Measurements from ENCODE around the gene TP53TG5. TPM values are rescaled to one million over a fixed set of nuclear protein-coding genes. Genes with fewer than 3 reads are reported as not detected.

The TP53TG5 gene
- total RNA-seq, 1 experiment from 2014 or later = 0.69 TPM

GRCh38 chr20:45395114-45395415, 16.9 kb upstream of the TP53TG5 start:
- BruUV-seq (replicated peaks) = no TSS peak
- peaks cover 5% of the 10 kb centered on the region for H3K4me1 ChIP-seq (ENCODE audit: insufficient read depth, low read length, poor library complexity, severe bottlenecking)
- H3K36me3 ChIP-seq (ENCODE audit: insufficient read depth, low read length, poor library complexity, severe bottlenecking) = no peaks in the 10 kb centered on the region
- no peaks in the 10 kb centered on the region for H3K27me3 ChIP-seq (replicated peaks; ENCODE audit: insufficient read depth, low read depth, low read length, poor library complexity)
- no peaks in the 10 kb centered on the region for H3K9me3 ChIP-seq (ENCODE audit: low read depth, low read length, poor library complexity, severe bottlenecking)
- no peak overlapping the region for H3K27ac ChIP-seq (ENCODE audit: low read depth, low read length, poor library complexity, severe bottlenecking)
- ChIA-PET POLR2A (ENCODE audit: low non-redundant PET) (no interaction called here), CTCF (no interaction called here)
- no peak for TF ChIP-seq EZH2 (IDR thresholded peaks at IDR 0.05; ENCODE audit: borderline replicate concordance, low read depth, low read length, poor library complexity, severe bottlenecking)
- TF ChIP-seq, protein P1, sequence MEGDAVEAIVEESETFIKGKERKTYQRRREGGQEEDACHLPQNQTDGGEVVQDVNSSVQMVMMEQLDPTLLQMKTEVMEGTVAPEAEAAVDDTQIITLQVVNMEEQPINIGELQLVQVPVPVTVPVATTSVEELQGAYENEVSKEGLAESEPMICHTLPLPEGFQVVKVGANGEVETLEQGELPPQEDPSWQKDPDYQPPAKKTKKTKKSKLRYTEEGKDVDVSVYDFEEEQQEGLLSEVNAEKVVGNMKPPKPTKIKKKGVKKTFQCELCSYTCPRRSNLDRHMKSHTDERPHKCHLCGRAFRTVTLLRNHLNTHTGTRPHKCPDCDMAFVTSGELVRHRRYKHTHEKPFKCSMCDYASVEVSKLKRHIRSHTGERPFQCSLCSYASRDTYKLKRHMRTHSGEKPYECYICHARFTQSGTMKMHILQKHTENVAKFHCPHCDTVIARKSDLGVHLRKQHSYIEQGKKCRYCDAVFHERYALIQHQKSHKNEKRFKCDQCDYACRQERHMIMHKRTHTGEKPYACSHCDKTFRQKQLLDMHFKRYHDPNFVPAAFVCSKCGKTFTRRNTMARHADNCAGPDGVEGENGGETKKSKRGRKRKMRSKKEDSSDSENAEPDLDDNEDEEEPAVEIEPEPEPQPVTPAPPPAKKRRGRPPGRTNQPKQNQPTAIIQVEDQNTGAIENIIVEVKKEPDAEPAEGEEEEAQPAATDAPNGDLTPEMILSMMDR (conservative IDR thresholded peaks at IDR 0.05; ENCODE audit: low read depth, low read length) = no peak
- DNase-seq (ENCODE audit: low spot score) = no peak
- H3K4me3 ChIP-seq (ENCODE audit: low read depth, low read length, poor library complexity, severe bottlenecking) = no peak overlapping the region
- intact Hi-C loops (cut with micrococcal nuclease; ENCODE audit: unreplicated experiment) = no loop called here

GRCh38 chr20:45394221-45395113, 16.3 kb upstream of the TP53TG5 start:
- Histone ChIP-seq H3K27me3 (replicated peaks; ENCODE audit: insufficient read depth, low read depth, low read length, poor library complexity) (no peaks in the 10 kb centered on the region), H3K4me1 (ENCODE audit: insufficient read depth, low read length, poor library complexity, severe bottlenecking) (peaks cover 5% of the 10 kb centered on the region), H3K27ac (ENCODE audit: low read depth, low read length, poor library complexity, severe bottlenecking) (no peak overlapping the region), H3K4me3 (ENCODE audit: low read depth, low read length, poor library complexity, severe bottlenecking) (no peak overlapping the region), H3K36me3 (ENCODE audit: insufficient read depth, low read length, poor library complexity, severe bottlenecking) (no peaks in the 10 kb centered on the region), H3K9me3 (ENCODE audit: low read depth, low read length, poor library complexity, severe bottlenecking) (no peaks in the 10 kb centered on the region)
- TF ChIP-seq, protein P1 (conservative IDR thresholded peaks at IDR 0.05; ENCODE audit: low read depth, low read length) = no peak
- TF ChIP-seq EZH2 (IDR thresholded peaks at IDR 0.05; ENCODE audit: borderline replicate concordance, low read depth, low read length, poor library complexity, severe bottlenecking) = no peak
- CTCF ChIA-PET = no interaction called here
- POLR2A ChIA-PET (ENCODE audit: low non-redundant PET) = no interaction called here
- BruUV-seq (replicated peaks) = no TSS peak
- intact Hi-C loops (cut with micrococcal nuclease; ENCODE audit: unreplicated experiment) = no loop called here
- DNase-seq (ENCODE audit: low spot score) = no peak

DNA sequence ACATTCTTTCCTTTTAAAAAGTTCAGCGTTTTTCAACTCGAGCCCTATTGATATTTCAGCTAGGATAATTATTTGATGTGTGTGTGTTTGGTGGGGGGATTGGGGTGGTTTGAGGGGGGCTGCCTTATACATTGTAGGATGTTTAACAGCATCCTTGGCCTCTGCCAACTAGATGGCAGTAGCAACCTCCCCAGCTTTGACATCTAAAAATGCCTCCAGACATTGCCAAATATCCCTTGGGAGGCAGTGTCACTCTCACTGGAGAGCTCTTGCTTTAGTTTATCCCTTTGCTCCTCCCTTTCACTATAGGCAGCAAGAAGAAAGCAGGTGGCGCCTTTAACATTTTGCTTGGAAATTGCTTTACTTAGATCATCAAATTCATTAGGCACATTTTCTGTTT, 14.6 kb upstream of the TP53TG5 start:
- intact Hi-C loops (cut with micrococcal nuclease; ENCODE audit: unreplicated experiment) = no loop called here
- ChIA-PET CTCF (interaction anchor here (0.6 to 1.2 kb wide), 4 partner anchors 19 to 44 kb away, joined by 4 to 7 read pairs (median 5); partner anchors contain the start of gene SYS1), POLR2A (ENCODE audit: low non-redundant PET) (no interaction called here)
- H3K9me3 ChIP-seq (ENCODE audit: low read depth, low read length, poor library complexity, severe bottlenecking) = no peaks in the 10 kb centered on the region
- no peak for TF ChIP-seq EZH2 (IDR thresholded peaks at IDR 0.05; ENCODE audit: borderline replicate concordance, low read depth, low read length, poor library complexity, severe bottlenecking)
- TF ChIP-seq, protein P1 (conservative IDR thresholded peaks at IDR 0.05; ENCODE audit: low read depth, low read length) = peak; percentile 52
- H3K4me3 ChIP-seq (ENCODE audit: low read depth, low read length, poor library complexity, severe bottlenecking) = no peak overlapping the region
- no peak overlapping the region for H3K27ac ChIP-seq (ENCODE audit: low read depth, low read length, poor library complexity, severe bottlenecking)
- no peaks in the 10 kb centered on the region for H3K36me3 ChIP-seq (ENCODE audit: insufficient read depth, low read length, poor library complexity, severe bottlenecking)
- H3K27me3 ChIP-seq (replicated peaks; ENCODE audit: insufficient read depth, low read depth, low read length, poor library complexity) = no peaks in the 10 kb centered on the region
- DNase-seq (ENCODE audit: low spot score) = peak; percentile 74
- peaks cover 5% of the 10 kb centered on the region for H3K4me1 ChIP-seq (ENCODE audit: insufficient read depth, low read length, poor library complexity, severe bottlenecking)
- BruUV-seq (replicated peaks) = no TSS peak
